Hepatocyte (in vitro differentiated cells): Measurements from ENCODE around the gene PRR30. TPM values are rescaled to one million over a fixed set of nuclear protein-coding genes. Genes with fewer than 3 reads are reported as not detected.
"Not testable (repeated sequence)": the region's sequence is repeated elsewhere in the genome, so short reads cannot be mapped to it uniquely, and the experiment has no call there.

Experiments used
- DNase-seq: peaks from one replicate; pipeline ENCODE4 v3.0.0-alpha.2; 2016; ENCODE audit warnings: low spot score
- H2AFZ ChIP-seq: fragments of 200-600 bp; sonication (generic); 2 replicates; pipeline ENCODE4 v1.6.0; 2016; ENCODE audit warnings: antibody characterized with exemption, mild to moderate bottlenecking
- H3K27ac ChIP-seq: fragments of 200-600 bp; sonication (generic); 2 replicates; pipeline ENCODE4 v1.5.1; 2016; ENCODE audit warnings: mild to moderate bottlenecking
- H3K27me3 ChIP-seq: fragments of 200-600 bp; sonication (generic); 2 replicates; pipeline ENCODE4 v1.6.1; 2016
- H3K36me3 ChIP-seq: fragments of 200-600 bp; sonication (generic); replicated peaks from 2 replicates; pipeline ENCODE4 v1.5.1; 2016; ENCODE audit warnings: low read depth; ENCODE audit not compliant: insufficient read depth
- H3K4me1 ChIP-seq: fragments of 200-600 bp; sonication (generic); 2 replicates; pipeline ENCODE4 v1.5.1; 2016; ENCODE audit warnings: mild to moderate bottlenecking, moderate library complexity; ENCODE audit not compliant: insufficient read depth
- H3K4me2 ChIP-seq: fragments of 200-600 bp; sonication (generic); 2 replicates; pipeline ENCODE4 v1.6.0; 2016
- H3K4me3 ChIP-seq: fragments of 200-600 bp; sonication (generic); 2 replicates; pipeline ENCODE4 v1.5.1; 2016; ENCODE audit warnings: mild to moderate bottlenecking
- H3K79me2 ChIP-seq: fragments of 200-600 bp; sonication (generic); 2 replicates; pipeline ENCODE4 v1.6.0; 2017; ENCODE audit warnings: mild to moderate bottlenecking
- H3K9me2 ChIP-seq: fragments of 200-600 bp; sonication (generic); replicated peaks from 2 replicates; pipeline ENCODE4 v1.6.0; 2017; ENCODE audit warnings: mild to moderate bottlenecking; ENCODE audit not compliant: insufficient read depth
- H3K9me3 ChIP-seq: fragments of 200-600 bp; sonication (generic); 2 replicates; pipeline ENCODE4 v1.5.1; 2016; ENCODE audit warnings: low read depth, mild to moderate bottlenecking
- H4K20me1 ChIP-seq: fragments of 200-600 bp; sonication (generic); 2 replicates; pipeline ENCODE4 v1.6.0; 2016; ENCODE audit warnings: mild to moderate bottlenecking; ENCODE audit not compliant: insufficient read depth, poor library complexity, severe bottlenecking
- EZH2 ChIP-seq: fragments of 200-600 bp; sonication (generic); IDR thresholded peaks from 2 replicates; pipeline ENCODE4 v1.6.1; 2016; ENCODE audit warnings: antibody characterized with exemption, mild to moderate bottlenecking, borderline replicate concordance
- EZH2phosphoT487 ChIP-seq: fragments of 200-600 bp; sonication (generic); IDR thresholded peaks from one replicate; pipeline ENCODE4 v1.6.1; 2018; ENCODE audit warnings: antibody characterized with exemption, mild to moderate bottlenecking, low read depth, moderate library complexity; ENCODE audit not compliant: unreplicated experiment, severe bottlenecking
- WGBS: methylation state at CpG from one replicate; pipeline ENCODE4 v1.1.6; 2016; ENCODE audit warnings: low lambda C conversion rate; ENCODE audit errors: missing lambda C conversion rate; 5-methylcytosine and 5-hydroxymethylcytosine counted together
- polyA plus RNA-seq: library from polyadenylated mRNA; unstranded; fragments of >200 nt; fragmentation: Nextera tagmentation; extraction: Ambion mirVana; gene quantifications from 2 replicates; pipeline ENCODE4 v1.2.1, GENCODE V29; 2016
- total RNA-seq: library from RNA; depleted of rRNA; stranded (reverse); fragments of >200 nt; gene quantifications from 2 replicates; pipeline ENCODE4 v1.2.3, GENCODE V29; 2014
- TF ChIP-seq, protein P1 (sequence below): fragments of 200-600 bp; sonication (generic); IDR thresholded peaks from 2 replicates; pipeline ENCODE4 v1.5.1; 2016; ENCODE audit warnings: antibody characterized with exemption, mild to moderate bottlenecking; ENCODE audit not compliant: poor library complexity

The PRR30 gene
- total and polyA plus RNA-seq, 2 experiments from 2014 or later = not detected

DNA sequence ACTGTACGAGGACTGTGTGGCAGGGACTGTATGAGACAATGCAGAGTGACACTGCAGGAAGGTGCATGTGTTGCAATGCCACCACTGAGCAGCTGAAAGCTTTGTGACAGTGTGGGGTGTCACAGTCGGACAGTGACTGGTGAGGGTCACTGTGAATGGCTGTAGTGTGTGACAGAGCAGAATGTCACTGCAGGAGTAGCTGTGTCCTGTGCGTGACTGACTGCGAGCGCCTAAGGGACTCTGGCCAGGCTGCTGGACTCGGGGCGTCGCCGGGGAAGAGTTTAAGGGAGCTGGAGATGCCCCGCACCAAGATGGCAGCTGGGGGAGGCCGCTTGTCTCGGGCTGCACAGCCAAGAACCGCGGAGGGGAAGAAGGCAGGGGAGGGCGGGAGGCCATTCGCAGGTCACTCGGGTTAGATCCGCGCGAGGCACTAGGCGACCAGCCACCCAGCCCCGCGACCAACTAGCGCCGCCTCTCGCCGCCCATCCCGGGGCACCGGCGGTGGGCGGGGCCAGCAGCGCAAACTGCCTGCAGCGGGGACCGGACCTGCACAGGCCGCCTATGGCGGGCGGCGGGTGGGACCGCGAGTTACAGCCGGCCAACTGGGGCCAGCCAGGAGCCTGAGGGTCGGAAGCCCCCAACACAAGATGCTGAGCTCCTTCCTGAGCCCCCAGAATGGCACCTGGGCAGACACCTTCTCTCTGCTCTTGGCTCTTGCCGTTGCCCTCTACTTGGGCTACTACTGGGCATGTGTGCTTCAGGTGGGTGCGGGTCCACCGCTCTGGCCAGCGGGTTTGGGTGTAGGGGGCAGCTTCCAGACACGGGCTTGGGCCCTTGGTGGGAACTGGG lies 15.7 kb downstream of the PRR30 start, which contains the start of gene ABHD1:
Gene ABHD1 (plus strand): TSS at position 514 of the 849 bp plus-strand sequence. CDS start 134 bp downstream, at position 648.
- TF ChIP-seq, protein P1, sequence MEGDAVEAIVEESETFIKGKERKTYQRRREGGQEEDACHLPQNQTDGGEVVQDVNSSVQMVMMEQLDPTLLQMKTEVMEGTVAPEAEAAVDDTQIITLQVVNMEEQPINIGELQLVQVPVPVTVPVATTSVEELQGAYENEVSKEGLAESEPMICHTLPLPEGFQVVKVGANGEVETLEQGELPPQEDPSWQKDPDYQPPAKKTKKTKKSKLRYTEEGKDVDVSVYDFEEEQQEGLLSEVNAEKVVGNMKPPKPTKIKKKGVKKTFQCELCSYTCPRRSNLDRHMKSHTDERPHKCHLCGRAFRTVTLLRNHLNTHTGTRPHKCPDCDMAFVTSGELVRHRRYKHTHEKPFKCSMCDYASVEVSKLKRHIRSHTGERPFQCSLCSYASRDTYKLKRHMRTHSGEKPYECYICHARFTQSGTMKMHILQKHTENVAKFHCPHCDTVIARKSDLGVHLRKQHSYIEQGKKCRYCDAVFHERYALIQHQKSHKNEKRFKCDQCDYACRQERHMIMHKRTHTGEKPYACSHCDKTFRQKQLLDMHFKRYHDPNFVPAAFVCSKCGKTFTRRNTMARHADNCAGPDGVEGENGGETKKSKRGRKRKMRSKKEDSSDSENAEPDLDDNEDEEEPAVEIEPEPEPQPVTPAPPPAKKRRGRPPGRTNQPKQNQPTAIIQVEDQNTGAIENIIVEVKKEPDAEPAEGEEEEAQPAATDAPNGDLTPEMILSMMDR = no peak
- TF ChIP-seq EZH2 (no peak), EZH2phosphoT487 (no peak)
- Histone ChIP-seq H3K9me2 (no peaks in the 10 kb centered on the region), H4K20me1 (no peaks in the 10 kb centered on the region), H3K27ac (no peak within 1 kb of the TSS), H3K79me2 (no peaks in the 10 kb centered on the region), H3K9me3 (no peaks in the 10 kb centered on the region), H3K4me3 (peak within 1 kb of the TSS; percentile 79), H2AFZ (peak within 1 kb of the TSS; percentile 95), H3K27me3 (peaks cover 39% of the 10 kb centered on the region), H3K4me1 (peaks cover under 1% of the 10 kb centered on the region), H3K4me2 (peak within 1 kb of the TSS; percentile 91), H3K36me3 (no peaks in the 10 kb centered on the region)
- WGBS = 28% methylated on average over 17 of the region's 47 CpGs
- peak; percentile 59 for DNase-seq

DNA sequence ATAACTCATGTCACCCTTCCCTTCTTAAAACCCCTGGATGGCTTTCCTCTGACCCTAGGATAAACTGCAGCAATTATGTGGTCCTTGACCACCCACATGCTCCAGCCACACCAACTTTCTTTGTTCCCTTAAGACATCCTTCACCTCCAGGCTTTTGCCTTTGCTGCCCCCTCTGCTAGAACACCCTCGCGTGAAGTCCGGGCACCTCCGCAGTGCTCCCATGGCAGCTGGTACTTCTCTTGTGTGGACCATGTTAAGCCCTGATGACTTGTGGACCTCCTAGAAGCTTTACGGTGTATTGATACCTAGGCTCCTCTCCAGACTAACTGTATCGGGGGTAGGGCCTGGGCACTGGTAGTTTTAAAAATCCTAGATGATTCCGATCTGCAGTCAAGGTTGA lies 16.4 kb downstream of the PRR30 start:
- no peak for TF ChIP-seq EZH2
- TF ChIP-seq, protein P1 = no peak
- TF ChIP-seq EZH2phosphoT487 = no peak
- Histone ChIP-seq H3K4me3 (no peak overlapping the region), H3K4me2 (peak overlapping the region; percentile 91), H3K27me3 (peaks cover 47% of the 10 kb centered on the region), H3K36me3 (no peaks in the 10 kb centered on the region), H2AFZ (peak overlapping the region; percentile 95), H4K20me1 (no peaks in the 10 kb centered on the region), H3K79me2 (no peaks in the 10 kb centered on the region), H3K9me2 (no peaks in the 10 kb centered on the region), H3K9me3 (no peaks in the 10 kb centered on the region), H3K27ac (no peak overlapping the region), H3K4me1 (peaks cover 4% of the 10 kb centered on the region)
- DNase-seq = no peak
- 92% methylated on average over 7 of the region's 7 CpGs for WGBS

DNA sequence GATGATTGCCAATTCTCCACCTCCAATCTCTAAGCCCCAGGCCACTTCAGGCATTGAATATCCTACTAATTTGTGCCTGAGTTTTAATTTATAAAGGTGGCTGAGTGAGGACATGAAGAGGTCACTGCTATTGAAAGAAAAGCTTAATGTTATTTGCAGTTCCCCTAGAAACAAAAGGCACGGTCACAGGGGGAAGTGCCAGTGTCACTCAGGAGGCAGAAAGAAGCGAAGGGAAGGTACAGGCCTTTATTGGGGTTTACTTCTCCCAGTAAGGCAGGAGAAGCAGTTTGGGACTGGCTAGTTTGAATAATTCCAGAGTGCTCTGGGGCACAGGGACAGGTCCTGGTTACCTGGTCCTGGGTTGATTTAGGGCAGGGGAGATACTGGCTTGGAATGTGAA lies 17.3 kb downstream of the PRR30 start:
- Histone ChIP-seq H3K27me3 (peaks cover 55% of the 10 kb centered on the region), H3K27ac (no peak overlapping the region), H3K9me2 (no peaks in the 10 kb centered on the region), H3K4me2 (no peak overlapping the region), H2AFZ (no peak overlapping the region), H3K36me3 (no peaks in the 10 kb centered on the region), H4K20me1 (no peaks in the 10 kb centered on the region), H3K9me3 (no peaks in the 10 kb centered on the region), H3K4me3 (no peak overlapping the region), H3K4me1 (peaks cover 4% of the 10 kb centered on the region), H3K79me2 (no peaks in the 10 kb centered on the region)
- TF ChIP-seq, protein P1 = no peak
- TF ChIP-seq EZH2 (no peak), EZH2phosphoT487 (no peak)
- no peak for DNase-seq
- WGBS = 75% methylated on average over 2 of the region's 2 CpGs

DNA sequence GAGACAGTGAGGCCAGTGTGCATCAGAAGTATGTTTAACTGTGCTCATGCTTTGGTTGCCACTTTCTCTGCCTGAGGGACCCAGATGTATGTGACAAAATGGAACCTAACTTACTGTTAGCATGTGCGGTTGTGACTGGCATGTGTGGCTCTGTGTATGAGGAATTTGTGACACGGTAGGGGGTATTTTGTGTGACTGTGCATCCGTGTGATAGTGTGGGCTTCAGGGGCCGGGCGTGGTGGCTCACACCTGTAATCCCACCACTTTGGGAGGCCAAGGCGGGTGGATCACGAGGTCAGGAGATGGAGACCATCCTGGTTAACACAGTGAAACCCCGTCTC lies 19.9 kb downstream of the PRR30 start:
- not testable (repeated sequence) for H3K79me2 ChIP-seq, H3K27ac ChIP-seq, H3K4me1 ChIP-seq, H3K9me2 ChIP-seq, H2AFZ ChIP-seq, DNase-seq, H4K20me1 ChIP-seq, H3K36me3 ChIP-seq, H3K9me3 ChIP-seq
- 90% methylated on average over 8 of the region's 8 CpGs for WGBS
- Histone ChIP-seq H3K27me3 (peaks cover 59% of the 10 kb centered on the region), H3K4me2 (peak overlapping the region; percentile 82), H3K4me3 (peak overlapping the region; percentile 23)
